Ectodermal cell (in vitro differentiated cells): Measurements from ENCODE around the gene CLPTM1L.

Experiments
- H3K27ac ChIP-seq: 2 replicates; pipeline ENCODE4 v1.7.0; 2013; ENCODE audit warnings: mild to moderate bottlenecking, low read depth, low read length; ENCODE audit not compliant: insufficient read depth, poor library complexity, severe bottlenecking
- H3K27me3 ChIP-seq: 2 replicates; pipeline ENCODE4 v1.7.0; 2013; ENCODE audit warnings: mild to moderate bottlenecking, low read length; ENCODE audit not compliant: insufficient read depth, control insufficient read depth, poor library complexity, severe bottlenecking
- H3K36me3 ChIP-seq: one replicate; pipeline ENCODE4 v1.7.0; 2013; ENCODE audit warnings: low read length; ENCODE audit not compliant: control insufficient read depth, insufficient read depth
- H3K4me1 ChIP-seq: one replicate; pipeline ENCODE4 v1.7.0; 2013; ENCODE audit warnings: low read length; ENCODE audit not compliant: control insufficient read depth, insufficient read depth
- H3K4me3 ChIP-seq: 2 replicates; pipeline ENCODE4 v1.7.0; 2013; ENCODE audit warnings: low read depth, low read length, control low read depth; ENCODE audit not compliant: insufficient read depth
- H3K9me3 ChIP-seq: 2 replicates; pipeline ENCODE4 v1.7.0; 2013; ENCODE audit warnings: mild to moderate bottlenecking, low read length, moderate library complexity; ENCODE audit not compliant: control insufficient read depth
- WGBS, 2 experiments: methylation state at CpG; one replicate each; pipeline ENCODE4 v1.1.7; 2013; ENCODE audit warnings: missing lambda C conversion rate in 2 of 2; 5-methylcytosine and 5-hydroxymethylcytosine counted together

The CLPTM1L gene

GRCh38 chr5:1298723-1299510, 46.0 kb downstream of the CLPTM1L start:
- H3K4me3 ChIP-seq = no peak overlapping the region
- no peaks in the 10 kb centered on the region for H3K36me3 ChIP-seq
- no peak overlapping the region for H3K27ac ChIP-seq
- no peaks in the 10 kb centered on the region for H3K4me1 ChIP-seq
- H3K9me3 ChIP-seq = no peaks in the 10 kb centered on the region
- peaks cover 40% of the 10 kb centered on the region for H3K27me3 ChIP-seq
- WGBS, 2 experiments = 93% methylated on average over 33 of the region's 33 CpGs

- Histone ChIP-seq H3K36me3 (no peaks in the 10 kb centered on the region), H3K4me1 (no peaks in the 10 kb centered on the region), H3K27ac (no peak overlapping the region), H3K27me3 (peaks cover 43% of the 10 kb centered on the region), H3K9me3 (no peaks in the 10 kb centered on the region), H3K4me3 (no peak overlapping the region)
- 91 to 93% methylated on average over 19 of the region's 19 CpGs for WGBS, 2 experiments
Measured at GRCh38 chr5:1298067-1298551, 46.8 kb downstream of the CLPTM1L start.

GRCh38 chr5:1297243-1297642, 47.7 kb downstream of the CLPTM1L start:
- no peaks in the 10 kb centered on the region for H3K9me3 ChIP-seq
- H3K4me1 ChIP-seq = no peaks in the 10 kb centered on the region
- WGBS, 2 experiments = 82 to 84% methylated on average over 4 of the region's 4 CpGs
- H3K36me3 ChIP-seq = no peaks in the 10 kb centered on the region
- H3K27ac ChIP-seq = no peak overlapping the region
- H3K4me3 ChIP-seq = no peak overlapping the region
- peaks cover 43% of the 10 kb centered on the region for H3K27me3 ChIP-seq

- no peak overlapping the region for H3K27ac ChIP-seq
- H3K9me3 ChIP-seq = no peaks in the 10 kb centered on the region
- no peaks in the 10 kb centered on the region for H3K36me3 ChIP-seq
- peak overlapping the region; percentile 49 for H3K4me3 ChIP-seq
- WGBS, 2 experiments = 75% methylated on average over 22 of the region's 22 CpGs
- H3K27me3 ChIP-seq = peaks cover 40% of the 10 kb centered on the region
- no peaks in the 10 kb centered on the region for H3K4me1 ChIP-seq
Measured at GRCh38 chr5:1295650-1296037, 49.3 kb downstream of the CLPTM1L start.

- WGBS, 2 experiments = 3% methylated on average over 102 of the region's 102 CpGs
- H3K27me3 ChIP-seq = peaks cover 40% of the 10 kb centered on the region
- no peaks in the 10 kb centered on the region for H3K36me3 ChIP-seq
- H3K9me3 ChIP-seq = no peaks in the 10 kb centered on the region
- H3K4me1 ChIP-seq = no peaks in the 10 kb centered on the region
- H3K27ac ChIP-seq = no peak within 1 kb of the TSS
- peak within 1 kb of the TSS; percentile 49 for H3K4me3 ChIP-seq
Measured at GRCh38 chr5:1294835-1295649, 49.9 kb downstream of the CLPTM1L start, which contains the start of gene TERT. Gene TERT (minus strand): TSS chr5:1295068. CDS start chr5:1294989, 79 bp downstream.

GRCh38 chr5:1294206-1294834, 50.6 kb downstream of the CLPTM1L start:
- Histone ChIP-seq H3K4me1 (no peaks in the 10 kb centered on the region), H3K9me3 (no peaks in the 10 kb centered on the region), H3K27ac (no peak overlapping the region), H3K27me3 (peaks cover 40% of the 10 kb centered on the region), H3K36me3 (no peaks in the 10 kb centered on the region), H3K4me3 (peak overlapping the region; percentile 49)
- 36 to 37% methylated on average over 69 of the region's 69 CpGs for WGBS, 2 experiments

GRCh38 chr5:1293416-1294205, 51.3 kb downstream of the CLPTM1L start:
- Histone ChIP-seq H3K27ac (no peak overlapping the region), H3K27me3 (peaks cover 40% of the 10 kb centered on the region), H3K9me3 (no peaks in the 10 kb centered on the region), H3K36me3 (no peaks in the 10 kb centered on the region), H3K4me1 (no peaks in the 10 kb centered on the region), H3K4me3 (no peak overlapping the region)
- WGBS, 2 experiments = 94 to 95% methylated on average over 60 of the region's 60 CpGs

GRCh38 chr5:1292846-1293415, 52.0 kb downstream of the CLPTM1L start:
- Histone ChIP-seq H3K27me3 (peaks cover 40% of the 10 kb centered on the region), H3K4me1 (no peaks in the 10 kb centered on the region), H3K9me3 (no peaks in the 10 kb centered on the region), H3K36me3 (no peaks in the 10 kb centered on the region), H3K4me3 (no peak overlapping the region), H3K27ac (no peak overlapping the region)
- WGBS, 2 experiments = 93 to 94% methylated on average over 30 of the region's 30 CpGs

- Histone ChIP-seq H3K4me3 (no peak overlapping the region), H3K4me1 (no peaks in the 10 kb centered on the region), H3K27ac (no peak overlapping the region), H3K9me3 (no peaks in the 10 kb centered on the region), H3K27me3 (peaks cover 36% of the 10 kb centered on the region), H3K36me3 (no peaks in the 10 kb centered on the region)
- 85 to 88% methylated on average over 6 of the region's 6 CpGs for WGBS, 2 experiments
Measured at GRCh38 chr5:1292139-1292538, 52.8 kb downstream of the CLPTM1L start.
